IPS-NIHi7 (cell line): ENCODE measurements around the gene LPCAT3.

Experiments used
- DNase-seq: peaks from one replicate; pipeline ENCODE4 v3.0.0; 2012; ENCODE audit warnings: mixed read lengths; ENCODE audit errors: extremely low spot score

Gene LPCAT3

DNA sequence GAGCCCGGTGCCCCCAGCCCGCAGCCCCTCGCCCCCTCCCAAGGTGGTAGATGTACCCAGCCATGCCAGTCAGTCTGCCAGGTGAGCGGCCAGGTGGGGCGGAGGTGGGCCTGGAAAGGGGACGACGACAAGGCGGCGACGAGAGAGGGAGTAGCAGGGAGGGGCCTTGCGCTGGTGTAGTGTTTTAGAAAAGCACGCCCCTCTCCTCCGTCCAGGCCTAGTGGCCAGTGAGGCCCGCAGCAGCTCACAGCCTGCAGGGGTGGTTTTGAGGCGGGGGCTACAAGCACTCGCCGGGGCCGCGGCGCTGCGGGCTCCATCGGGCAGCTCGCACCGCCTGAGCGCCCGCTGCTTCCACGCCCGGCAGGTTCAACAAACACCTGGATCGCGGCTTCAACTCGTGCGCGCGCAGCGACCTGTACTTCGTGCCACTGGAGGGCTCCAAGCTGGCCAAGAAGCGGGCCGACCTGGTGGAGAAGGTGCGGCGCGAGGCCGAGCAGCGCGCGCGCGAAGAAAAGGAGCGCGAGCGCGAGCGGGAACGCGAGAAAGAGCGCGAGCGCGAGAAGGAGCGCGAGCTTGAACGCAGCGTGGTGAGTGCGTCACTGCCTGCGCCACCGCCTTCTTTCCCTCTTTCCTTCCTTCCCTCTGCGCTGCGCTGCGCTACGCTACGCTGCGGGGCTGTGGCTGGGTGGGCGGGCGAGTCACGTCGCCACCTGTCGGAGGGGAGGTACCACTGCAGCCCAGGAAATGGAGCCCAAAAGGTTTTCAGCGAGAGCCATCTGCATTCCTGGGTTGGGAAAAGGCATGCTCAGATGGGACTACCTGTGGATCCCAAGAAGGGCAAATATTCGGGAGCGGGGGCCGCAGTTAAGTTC lies 80.6 kb downstream of the LPCAT3 start:
- DNase-seq = peak; percentile 75

DNA sequence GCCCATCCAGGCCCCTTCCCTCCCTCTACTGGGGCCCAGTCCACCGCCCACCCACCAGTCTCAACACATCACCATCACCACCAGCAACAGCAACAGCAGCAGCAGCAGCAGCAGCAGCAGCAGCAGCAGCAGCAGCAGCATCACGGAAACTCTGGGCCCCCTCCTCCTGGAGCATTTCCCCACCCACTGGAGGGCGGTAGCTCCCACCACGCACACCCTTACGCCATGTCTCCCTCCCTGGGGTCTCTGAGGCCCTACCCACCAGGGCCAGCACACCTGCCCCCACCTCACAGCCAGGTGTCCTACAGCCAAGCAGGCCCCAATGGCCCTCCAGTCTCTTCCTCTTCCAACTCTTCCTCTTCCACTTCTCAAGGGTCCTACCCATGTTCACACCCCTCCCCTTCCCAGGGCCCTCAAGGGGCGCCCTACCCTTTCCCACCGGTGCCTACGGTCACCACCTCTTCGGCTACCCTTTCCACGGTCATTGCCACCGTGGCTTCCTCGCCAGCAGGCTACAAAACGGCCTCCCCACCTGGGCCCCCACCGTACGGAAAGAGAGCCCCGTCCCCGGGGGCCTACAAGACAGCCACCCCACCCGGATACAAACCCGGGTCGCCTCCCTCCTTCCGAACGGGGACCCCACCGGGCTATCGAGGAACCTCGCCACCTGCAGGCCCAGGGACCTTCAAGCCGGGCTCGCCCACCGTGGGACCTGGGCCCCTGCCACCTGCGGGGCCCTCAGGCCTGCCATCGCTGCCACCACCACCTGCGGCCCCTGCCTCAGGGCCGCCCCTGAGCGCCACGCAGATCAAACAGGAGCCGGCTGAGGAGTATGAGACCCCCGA lies 81.4 kb downstream of the LPCAT3 start:
- DNase-seq = peak; percentile 32

DNA sequence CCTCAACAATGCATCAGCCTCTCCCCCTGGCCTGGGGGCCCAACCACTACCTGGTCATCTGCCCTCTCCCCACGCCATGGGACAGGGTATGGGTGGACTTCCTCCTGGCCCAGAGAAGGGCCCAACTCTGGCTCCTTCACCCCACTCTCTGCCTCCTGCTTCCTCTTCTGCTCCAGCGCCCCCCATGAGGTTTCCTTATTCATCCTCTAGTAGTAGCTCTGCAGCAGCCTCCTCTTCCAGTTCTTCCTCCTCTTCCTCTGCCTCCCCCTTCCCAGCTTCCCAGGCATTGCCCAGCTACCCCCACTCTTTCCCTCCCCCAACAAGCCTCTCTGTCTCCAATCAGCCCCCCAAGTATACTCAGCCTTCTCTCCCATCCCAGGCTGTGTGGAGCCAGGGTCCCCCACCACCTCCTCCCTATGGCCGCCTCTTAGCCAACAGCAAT lies 82.1 kb downstream of the LPCAT3 start:
- no peak for DNase-seq

DNA sequence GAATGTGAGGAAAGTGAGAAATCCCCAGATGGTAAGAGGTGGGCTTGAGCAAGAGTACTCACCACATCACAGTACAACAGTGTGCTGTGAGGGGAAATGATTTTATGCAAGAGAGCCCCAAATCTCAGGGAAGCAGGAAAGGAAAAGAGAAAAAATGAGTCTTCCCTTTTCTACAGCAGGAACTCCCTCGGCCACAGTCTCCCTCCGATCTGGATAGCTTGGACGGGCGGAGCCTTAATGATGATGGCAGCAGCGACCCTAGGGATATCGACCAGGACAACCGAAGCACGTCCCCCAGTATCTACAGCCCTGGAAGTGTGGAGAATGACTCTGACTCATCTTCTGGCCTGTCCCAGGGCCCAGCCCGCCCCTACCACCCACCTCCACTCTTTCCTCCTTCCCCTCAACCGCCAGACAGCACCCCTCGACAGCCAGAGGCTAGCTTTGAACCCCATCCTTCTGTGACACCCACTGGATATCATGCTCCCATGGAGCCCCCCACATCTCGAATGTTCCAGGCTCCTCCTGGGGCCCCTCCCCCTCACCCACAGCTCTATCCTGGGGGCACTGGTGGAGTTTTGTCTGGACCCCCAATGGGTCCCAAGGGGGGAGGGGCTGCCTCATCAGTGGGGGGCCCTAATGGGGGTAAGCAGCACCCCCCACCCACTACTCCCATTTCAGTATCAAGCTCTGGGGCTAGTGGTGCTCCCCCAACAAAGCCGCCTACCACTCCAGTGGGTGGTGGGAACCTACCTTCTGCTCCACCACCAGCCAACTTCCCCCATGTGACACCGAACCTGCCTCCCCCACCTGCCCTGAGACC lies 82.7 kb downstream of the LPCAT3 start:
- DNase-seq = no peak

DNA sequence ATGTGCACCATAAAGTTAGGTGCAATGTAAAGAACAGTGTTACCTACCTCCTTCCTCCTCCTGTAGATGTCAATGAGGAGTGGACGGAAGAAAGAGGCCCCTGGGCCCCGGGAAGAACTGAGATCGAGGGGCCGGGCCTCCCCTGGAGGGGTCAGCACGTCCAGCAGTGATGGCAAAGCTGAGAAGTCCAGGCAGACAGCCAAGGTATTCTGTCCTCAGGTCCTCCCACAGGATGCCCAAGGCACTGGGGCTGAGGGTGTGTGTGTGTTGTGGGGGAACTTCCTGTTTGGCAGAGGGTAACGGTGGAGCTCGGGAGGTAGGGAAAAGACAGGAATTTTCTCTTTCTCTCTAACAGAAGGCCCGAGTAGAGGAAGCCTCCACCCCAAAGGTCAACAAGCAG lies 84.2 kb downstream of the LPCAT3 start:
- no peak for DNase-seq

DNA sequence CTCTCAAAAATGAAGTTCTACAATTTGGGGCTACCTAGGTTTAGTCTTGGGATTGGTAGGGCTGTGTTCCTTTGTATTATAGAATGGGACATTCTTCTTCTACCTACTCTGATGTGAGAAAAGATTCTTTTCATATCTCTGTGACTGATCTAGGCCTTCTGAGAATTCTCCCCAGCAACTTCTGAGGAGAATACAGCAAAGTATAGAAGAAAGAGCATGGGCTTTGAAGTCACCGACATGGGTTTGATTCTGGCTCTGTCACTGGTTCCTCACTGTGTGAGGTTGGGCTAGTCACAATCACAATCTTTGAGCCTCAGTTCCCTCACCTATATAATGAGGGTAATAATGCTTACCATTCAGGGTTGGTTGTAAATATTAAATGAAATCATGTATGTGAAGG lies 85.5 kb downstream of the LPCAT3 start:
- no peak for DNase-seq

DNA sequence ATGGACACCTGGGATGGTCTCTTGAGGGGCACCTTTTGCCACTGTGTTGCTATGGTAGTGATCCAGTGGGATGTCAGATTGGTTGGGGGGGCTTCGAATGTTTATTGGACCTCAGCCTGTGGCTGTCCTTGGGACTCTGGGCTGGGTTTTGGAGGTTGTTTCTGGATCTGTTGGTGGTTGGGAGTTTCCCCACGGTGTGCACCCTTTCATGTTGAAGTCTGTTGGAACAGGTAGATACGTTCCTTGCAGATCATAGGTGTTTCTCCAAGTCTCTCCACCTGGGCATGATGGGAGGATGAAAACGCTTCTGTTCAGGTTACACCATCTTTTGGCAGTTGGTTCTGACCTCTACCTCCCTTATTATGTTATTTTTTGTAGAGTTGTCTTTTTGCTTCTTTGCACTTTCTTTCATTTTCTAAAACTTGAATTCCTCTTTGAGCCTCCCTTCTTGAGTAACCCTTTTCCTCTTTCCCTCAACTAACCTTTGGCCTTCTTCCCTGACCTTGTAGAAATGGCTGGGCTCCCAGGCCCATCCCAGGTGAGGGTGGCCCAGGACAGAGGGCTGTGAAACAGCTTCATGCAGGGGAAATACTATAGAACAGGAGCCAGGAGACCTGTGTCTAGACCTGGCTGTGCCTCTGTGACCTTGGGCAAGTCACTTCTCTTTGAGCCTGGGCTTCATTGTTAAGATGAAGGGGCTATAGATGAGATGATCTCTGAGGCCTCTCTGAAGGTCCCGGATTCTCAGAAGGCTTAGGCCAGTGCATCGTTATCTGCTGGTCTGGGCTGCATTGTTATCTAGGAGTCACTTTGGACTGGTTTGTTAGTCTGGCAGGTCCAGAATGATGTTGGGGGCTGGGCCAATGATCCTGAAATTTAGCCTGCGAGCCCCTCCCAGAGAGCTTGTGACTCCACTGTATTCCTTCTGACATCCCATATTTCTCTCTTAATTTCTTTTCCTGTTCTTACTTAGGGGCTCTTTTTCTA lies 88.5 kb downstream of the LPCAT3 start:
- no peak for DNase-seq

DNA sequence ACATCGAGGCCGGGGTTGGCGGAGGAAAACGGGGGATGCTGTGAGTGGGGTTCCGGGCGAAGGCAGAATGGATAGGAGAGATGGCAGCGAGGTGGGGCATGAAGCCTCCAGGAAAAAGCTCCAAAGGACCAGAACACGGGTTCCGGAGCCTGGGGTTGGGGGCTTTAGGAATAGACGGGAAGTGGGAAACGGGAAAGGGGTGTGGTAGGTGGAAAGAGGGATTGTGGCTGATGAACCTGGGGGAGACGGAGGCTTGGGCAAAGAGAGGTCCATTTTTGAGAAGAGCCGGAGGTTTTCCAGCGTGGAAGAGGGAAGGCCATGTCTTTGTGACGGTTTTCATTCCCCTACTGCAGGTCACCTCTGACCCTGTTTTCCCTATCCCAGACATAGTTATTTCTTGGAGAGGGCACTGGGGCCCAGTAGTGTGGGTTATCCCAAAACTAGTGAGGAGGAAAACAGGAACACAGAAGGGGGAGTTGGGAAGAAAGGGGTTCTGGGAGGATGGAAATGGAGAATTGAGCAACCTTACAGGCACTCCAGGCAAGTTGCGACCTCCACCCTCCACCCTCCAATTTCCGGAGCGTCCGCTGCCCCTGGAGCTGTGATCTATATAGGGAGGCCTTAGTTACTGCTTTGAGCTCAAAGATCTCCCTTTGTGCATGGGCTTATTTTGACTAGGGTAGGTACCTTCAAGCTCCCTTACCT lies 89.4 kb downstream of the LPCAT3 start:
- no peak for DNase-seq

DNA sequence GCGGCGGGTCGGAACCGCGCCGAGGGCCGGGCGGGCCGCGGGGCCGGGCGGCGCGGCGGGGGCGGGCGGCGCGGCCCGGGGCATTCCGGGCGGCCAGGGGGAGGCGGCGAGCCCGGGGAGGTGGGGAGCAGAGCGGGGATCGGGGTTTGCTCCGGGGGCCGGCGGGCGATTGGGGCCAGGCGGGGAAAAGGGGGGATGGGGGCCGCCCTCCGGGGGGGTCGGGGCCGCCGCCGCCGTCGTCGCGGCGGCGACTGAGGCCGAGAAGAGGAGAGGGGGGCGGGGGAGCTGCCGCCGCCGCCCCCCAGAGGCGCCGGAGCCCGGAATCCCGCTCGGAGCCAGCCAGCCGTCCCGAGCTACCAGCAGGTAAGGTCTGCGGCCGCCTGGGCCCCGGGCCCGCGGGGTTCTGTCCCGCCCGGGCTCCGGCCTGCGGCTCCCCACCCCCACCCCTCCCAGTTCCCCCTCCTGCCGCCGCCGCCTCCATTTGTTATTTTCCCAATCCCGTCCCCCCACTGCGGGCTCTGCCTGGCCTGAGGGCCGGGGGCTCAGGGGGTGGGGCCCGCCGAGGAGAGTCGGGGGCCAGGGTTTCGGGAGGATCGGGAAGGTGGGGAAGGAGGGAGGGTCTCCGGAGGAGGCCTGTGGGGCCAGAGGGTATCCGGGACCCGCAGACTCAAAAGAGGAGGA lies 90.1 kb downstream of the LPCAT3 start:
- no peak for DNase-seq

DNA sequence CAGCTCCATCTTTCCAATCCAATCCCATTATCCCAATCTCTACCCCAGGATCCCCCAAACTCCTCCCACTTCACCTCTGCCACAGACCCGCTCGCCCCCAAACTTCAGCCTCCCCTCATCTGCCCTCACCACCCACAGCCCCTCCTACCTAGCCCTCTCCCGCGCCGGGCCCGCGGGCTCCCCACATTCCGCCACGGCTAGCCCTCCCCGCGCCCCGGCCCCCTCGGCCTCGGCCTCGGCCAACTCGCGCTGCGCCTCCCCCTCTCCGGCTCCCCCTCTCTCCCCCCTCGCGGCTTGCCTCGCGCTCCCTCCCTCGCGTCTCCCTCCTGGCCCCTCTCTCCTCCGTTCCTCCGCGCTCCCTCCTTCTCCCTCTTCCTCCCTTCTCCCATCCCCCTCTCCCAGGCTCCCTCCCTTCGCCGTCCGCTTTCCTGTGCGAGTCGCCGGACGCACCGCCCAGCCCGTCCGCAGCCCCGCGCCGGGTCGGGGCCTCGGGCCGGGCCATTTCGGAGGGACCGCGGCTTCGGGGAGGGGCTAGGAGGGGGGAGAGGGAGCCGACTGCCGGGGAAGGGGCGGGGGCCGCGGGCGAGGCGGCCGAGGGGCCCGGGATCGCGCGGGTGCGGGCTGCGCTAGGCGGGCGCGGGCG lies 90.8 kb downstream of the LPCAT3 start, which contains the start of gene ATN1:
Gene ATN1 (plus strand): TSS at position 581 of the 643 bp plus-strand sequence. CDS start 6,043 bp downstream, outside the sequence.
- peak; percentile 64 for DNase-seq
